Prostate gland (tissue), 2 donors: Measurements from ENCODE around the gene CABP2. TPM values are rescaled to one million over a fixed set of nuclear protein-coding genes. Genes with fewer than 3 reads are reported as not detected.

Experiments used
- DNase-seq: peaks from one replicate; pipeline ENCODE4 v3.0.0-alpha.2; 2019; ENCODE audit warnings: low spot score
- H3K27ac ChIP-seq, 2 donors: fragments of 200-600 bp; sonication (generic); 2 replicates each; pipeline ENCODE4 v1.5.1; 2017 to 2019
- H3K27me3 ChIP-seq: fragments of 200-600 bp; sonication (generic); replicated peaks from 2 replicates; pipeline ENCODE4 v1.5.1; 2019; ENCODE audit not compliant: insufficient read depth
- H3K36me3 ChIP-seq, 2 donors: fragments of 200-600 bp; sonication (generic); 1 replicate in 1 of 2; 2 replicates in 1 of 2; pipeline versions ENCODE4 v1.5.1 to v1.8.1; 2017 to 2019
- H3K4me1 ChIP-seq: fragments of 200-600 bp; sonication (generic); replicated peaks from 2 replicates; pipeline ENCODE4 v1.5.1; 2019
- H3K4me3 ChIP-seq, 2 donors: fragments of 200-600 bp; sonication (generic); 2 replicates each; pipeline ENCODE4 v1.5.1; 2017 to 2019
- H3K9me3 ChIP-seq: fragments of 200-600 bp; sonication (generic); 2 replicates; pipeline ENCODE4 v1.5.1; 2017
- CTCF ChIP-seq, 4 experiments: fragments of 200-600 bp in 2 of 4; fragments of 450-650 bp in 2 of 4; sonication (generic) in 2 of 4; IDR thresholded peaks; 1 replicate in 3 of 4; 2 replicates in 1 of 4; pipeline ENCODE4 v1.5.1; 2016 to 2019; ENCODE audit warnings: antibody characterized with exemption in 4 of 4, mild to moderate bottlenecking in 2 of 4, moderate library complexity in 2 of 4
- POLR2A ChIP-seq: fragments of 450-650 bp; IDR thresholded peaks from one replicate; pipeline ENCODE4 v1.6.1; 2016; ENCODE audit warnings: antibody characterized with exemption, mild to moderate bottlenecking
- POLR2AphosphoS5 ChIP-seq: sonication (generic); formaldehyde crosslinking; IDR thresholded peaks from one replicate; pipeline ENCODE4 v1.6.1; 2017; ENCODE audit warnings: antibody characterized with exemption
- WGBS: methylation state at CpG from one replicate; pipeline ENCODE4 v1.1.5; 2018; 5-methylcytosine and 5-hydroxymethylcytosine counted together
- intact Hi-C: fragments of 100-400 bp; cut with DNase I; formaldehyde crosslinking; loops from one replicate; pipeline ENCODE4 v1.14.2; 2022
- total RNA-seq, 2 donors: library from RNA; depleted of rRNA; stranded (reverse); fragments of >200 nt; gene quantifications; one replicate each; pipeline ENCODE4 v1.1.0, GENCODE V29; 2016

The CABP2 gene
- total RNA-seq, 2 donors from 2014 or later: not detected

- no peak for DNase-seq
- Histone ChIP-seq H3K4me1 (no peaks in the 10 kb centered on the region), H3K4me3 (no peak overlapping the region), H3K36me3 (no peaks in the 10 kb centered on the region), H3K27me3 (no peaks in the 10 kb centered on the region), H3K27ac (no peak overlapping the region), H3K9me3 (no peaks in the 10 kb centered on the region)
- intact Hi-C loops: no loop called here
- WGBS: 76% methylated on average over 5 of the region's 5 CpGs
- TF ChIP-seq POLR2AphosphoS5 (no peak), POLR2A (no peak), CTCF (IDR thresholded peaks at IDR 0.05) (no peak)
These were observed 7.0 kb upstream of the CABP2 start for GRCh38 chr11:67530282-67530592.

GRCh38 chr11:67528376-67528775, 5.1 kb upstream of the CABP2 start:
- no peaks in the 10 kb centered on the region for H3K36me3 ChIP-seq
- intact Hi-C loops: no loop called here
- no peak overlapping the region for H3K4me3 ChIP-seq
- 95% methylated on average over 4 of the region's 4 CpGs for WGBS
- TF ChIP-seq POLR2AphosphoS5 (no peak), CTCF (IDR thresholded peaks at IDR 0.05) (no peak), POLR2A (no peak)
- no peaks in the 10 kb centered on the region for H3K4me1 ChIP-seq
- no peak for DNase-seq
- H3K27me3 ChIP-seq: no peaks in the 10 kb centered on the region
- H3K27ac ChIP-seq: no peak overlapping the region
- no peaks in the 10 kb centered on the region for H3K9me3 ChIP-seq

- H3K27me3 ChIP-seq: no peaks in the 10 kb centered on the region
- no peaks in the 10 kb centered on the region for H3K9me3 ChIP-seq
- H3K4me1 ChIP-seq: no peaks in the 10 kb centered on the region
- no peak overlapping the region for H3K27ac ChIP-seq
- H3K4me3 ChIP-seq: no peak overlapping the region
- DNase-seq: no peak
- H3K36me3 ChIP-seq: no peaks in the 10 kb centered on the region
- 68% methylated on average over 5 of the region's 5 CpGs for WGBS
- intact Hi-C loops: no loop called here
- TF ChIP-seq POLR2A (no peak), POLR2AphosphoS5 (no peak), CTCF (IDR thresholded peaks at IDR 0.05) (no peak)
These were observed 2.2 kb upstream of the CABP2 start for GRCh38 chr11:67525275-67525976.

DNA sequence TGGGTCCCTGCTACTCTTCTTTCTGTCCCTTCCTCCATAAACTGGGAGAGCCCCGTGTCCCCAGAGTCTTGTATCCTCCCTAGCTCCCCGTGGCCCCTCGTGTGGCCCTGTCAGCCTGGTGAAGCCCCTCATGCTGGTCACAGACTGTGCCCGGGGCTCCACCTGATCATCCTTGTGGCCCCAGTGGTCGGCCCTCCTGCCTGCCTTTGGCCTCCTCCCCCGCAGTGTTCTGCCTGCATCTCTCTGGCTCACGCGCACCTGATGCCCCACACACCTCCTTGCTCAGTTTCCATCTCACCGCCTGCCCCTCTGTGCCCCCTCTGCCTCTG, 1.2 kb upstream of the CABP2 start:
- Histone ChIP-seq H3K36me3 (no peaks in the 10 kb centered on the region), H3K27ac (no peak overlapping the region), H3K4me3 (no peak overlapping the region), H3K9me3 (no peaks in the 10 kb centered on the region), H3K27me3 (no peaks in the 10 kb centered on the region), H3K4me1 (no peaks in the 10 kb centered on the region)
- intact Hi-C loops: no loop called here
- TF ChIP-seq POLR2AphosphoS5: no peak
- no peak for TF ChIP-seq CTCF (IDR thresholded peaks at IDR 0.05)
- TF ChIP-seq POLR2A: no peak
- DNase-seq: no peak
- 89% methylated on average over 9 of the region's 9 CpGs for WGBS
